ENCODE results near the gene POR. TPM values are rescaled to one million over a fixed set of nuclear protein-coding genes. Genes with fewer than 3 reads are reported as not detected.

POR gene
- total and polyA plus RNA-seq, 2 donors: 44.6 to 114 TPM

- DNase-seq (ENCODE audit: low read depth in 6 of 9, low spot score in 9 of 9): no peak
- Histone ChIP-seq H3K9me3 (ENCODE audit: control insufficient read depth in 2 of 2, insufficient read depth in 1 of 2, low read length in 1 of 2) (no peaks in the 10 kb centered on the region), H3K27me3 (ENCODE audit: control insufficient read depth in 2 of 2, insufficient read depth in 1 of 2, low read length in 1 of 2) (no peaks in the 10 kb centered on the region), H3K4me1 (ENCODE audit: control insufficient read depth in 2 of 2, insufficient read depth in 2 of 2, low read length in 2 of 2) (peaks cover 0 to 2% of the 10 kb centered on the region in 2 donors), H3K36me3 (ENCODE audit: control insufficient read depth in 2 of 2, insufficient read depth in 2 of 2, low read length in 1 of 2) (peaks cover 48 to 53% of the 10 kb centered on the region in 2 donors), H3K4me3 (ENCODE audit: low read length in 2 of 2) (no peak overlapping the region), H3K27ac (ENCODE audit: low read depth in 1 of 2, low read length in 1 of 2) (no peak overlapping the region)
- WGBS: 95% methylated on average over 11 of the region's 11 CpGs
Measured at GRCh38 chr7:75953931-75954330, 39.0 kb downstream of the POR start.

GRCh38 chr7:75955331-75955955 lies 40.5 kb downstream of the POR start:
- peaks cover 53 to 54% of the 10 kb centered on the region in 2 donors for H3K36me3 ChIP-seq (ENCODE audit: control insufficient read depth in 2 of 2, insufficient read depth in 2 of 2, low read length in 1 of 2)
- no peak for DNase-seq (ENCODE audit: low read depth in 6 of 9, low spot score in 9 of 9)
- peaks cover 0 to 2% of the 10 kb centered on the region in 2 donors for H3K4me1 ChIP-seq (ENCODE audit: control insufficient read depth in 2 of 2, insufficient read depth in 2 of 2, low read length in 2 of 2)
- H3K27ac ChIP-seq (ENCODE audit: low read depth in 1 of 2, low read length in 1 of 2): no peak overlapping the region
- no peaks in the 10 kb centered on the region for H3K9me3 ChIP-seq (ENCODE audit: control insufficient read depth in 2 of 2, insufficient read depth in 1 of 2, low read length in 1 of 2)
- 95% methylated on average over 12 of the region's 12 CpGs for WGBS
- H3K27me3 ChIP-seq (ENCODE audit: control insufficient read depth in 2 of 2, insufficient read depth in 1 of 2, low read length in 1 of 2): no peaks in the 10 kb centered on the region
- H3K4me3 ChIP-seq (ENCODE audit: low read length in 2 of 2): no peak overlapping the region

- WGBS: 98% methylated on average over 16 of the region's 16 CpGs
- no peak for DNase-seq (ENCODE audit: low read depth in 6 of 9, low spot score in 9 of 9)
- peaks cover 59 to 62% of the 10 kb centered on the region in 2 donors for H3K36me3 ChIP-seq (ENCODE audit: control insufficient read depth in 2 of 2, insufficient read depth in 2 of 2, low read length in 1 of 2)
- no peaks in the 10 kb centered on the region for H3K4me1 ChIP-seq (ENCODE audit: control insufficient read depth in 2 of 2, insufficient read depth in 2 of 2, low read length in 2 of 2)
- H3K9me3 ChIP-seq (ENCODE audit: control insufficient read depth in 2 of 2, insufficient read depth in 1 of 2, low read length in 1 of 2): no peaks in the 10 kb centered on the region
- H3K27me3 ChIP-seq (ENCODE audit: control insufficient read depth in 2 of 2, insufficient read depth in 1 of 2, low read length in 1 of 2): no peaks in the 10 kb centered on the region
- H3K27ac ChIP-seq (ENCODE audit: low read depth in 1 of 2, low read length in 1 of 2): no peak overlapping the region
- H3K4me3 ChIP-seq (ENCODE audit: low read length in 2 of 2): no peak overlapping the region
Measured at GRCh38 chr7:75957021-75957736, 42.2 kb downstream of the POR start.

- WGBS: 96% methylated on average over 9 of the region's 9 CpGs
- no peaks in the 10 kb centered on the region for H3K4me1 ChIP-seq (ENCODE audit: control insufficient read depth in 2 of 2, insufficient read depth in 2 of 2, low read length in 2 of 2)
- no peak overlapping the region for H3K27ac ChIP-seq (ENCODE audit: low read depth in 1 of 2, low read length in 1 of 2)
- H3K36me3 ChIP-seq (ENCODE audit: control insufficient read depth in 2 of 2, insufficient read depth in 2 of 2, low read length in 1 of 2): peaks cover 53 to 56% of the 10 kb centered on the region in 2 donors
- H3K9me3 ChIP-seq (ENCODE audit: control insufficient read depth in 2 of 2, insufficient read depth in 1 of 2, low read length in 1 of 2): no peaks in the 10 kb centered on the region
- no peaks in the 10 kb centered on the region for H3K27me3 ChIP-seq (ENCODE audit: control insufficient read depth in 2 of 2, insufficient read depth in 1 of 2, low read length in 1 of 2)
- no peak for DNase-seq (ENCODE audit: low read depth in 6 of 9, low spot score in 9 of 9)
- no peak overlapping the region for H3K4me3 ChIP-seq (ENCODE audit: low read length in 2 of 2)
Measured at GRCh38 chr7:75958802-75959543, 44.0 kb downstream of the POR start.

- WGBS: 99% methylated on average over 6 of the region's 6 CpGs
Measured at GRCh38 chr7:75960372-75960771, 45.4 kb downstream of the POR start.

GRCh38 chr7:75961218-75961617 lies 46.3 kb downstream of the POR start:
- Histone ChIP-seq H3K9me3 (ENCODE audit: control insufficient read depth in 2 of 2, insufficient read depth in 1 of 2, low read length in 1 of 2) (no peaks in the 10 kb centered on the region), H3K27me3 (ENCODE audit: control insufficient read depth in 2 of 2, insufficient read depth in 1 of 2, low read length in 1 of 2) (no peaks in the 10 kb centered on the region), H3K4me3 (ENCODE audit: low read length in 2 of 2) (no peak overlapping the region), H3K4me1 (ENCODE audit: control insufficient read depth in 2 of 2, insufficient read depth in 2 of 2, low read length in 2 of 2) (peaks cover 0 to 5% of the 10 kb centered on the region in 2 donors), H3K36me3 (ENCODE audit: control insufficient read depth in 2 of 2, insufficient read depth in 2 of 2, low read length in 1 of 2) (peaks cover 40 to 42% of the 10 kb centered on the region in 2 donors), H3K27ac (ENCODE audit: low read depth in 1 of 2, low read length in 1 of 2) (no peak overlapping the region)
- DNase-seq (ENCODE audit: low read depth in 6 of 9, low spot score in 9 of 9): no peak
- 98% methylated on average over 7 of the region's 7 CpGs for WGBS

More at GRCh38 chr7:75960372-75960771, 45.4 kb downstream of the POR start:
- Histone ChIP-seq H3K9me3 (ENCODE audit: control insufficient read depth in 2 of 2, insufficient read depth in 1 of 2, low read length in 1 of 2) (no peaks in the 10 kb centered on the region), H3K4me1 (ENCODE audit: control insufficient read depth in 2 of 2, insufficient read depth in 2 of 2, low read length in 2 of 2) (no peaks in the 10 kb centered on the region), H3K4me3 (ENCODE audit: low read length in 2 of 2) (no peak overlapping the region), H3K36me3 (ENCODE audit: control insufficient read depth in 2 of 2, insufficient read depth in 2 of 2, low read length in 1 of 2) (peaks cover 42 to 45% of the 10 kb centered on the region in 2 donors), H3K27me3 (ENCODE audit: control insufficient read depth in 2 of 2, insufficient read depth in 1 of 2, low read length in 1 of 2) (no peaks in the 10 kb centered on the region), H3K27ac (ENCODE audit: low read depth in 1 of 2, low read length in 1 of 2) (no peak overlapping the region)
- DNase-seq (ENCODE audit: low read depth in 6 of 9, low spot score in 9 of 9): no peak

GRCh38 chr7:75962607-75963380 lies 47.8 kb downstream of the POR start:
- Histone ChIP-seq H3K36me3 (ENCODE audit: control insufficient read depth in 2 of 2, insufficient read depth in 2 of 2, low read length in 1 of 2) (peaks cover 32 to 34% of the 10 kb centered on the region in 2 donors), H3K4me1 (ENCODE audit: control insufficient read depth in 2 of 2, insufficient read depth in 2 of 2, low read length in 2 of 2) (peaks cover 0 to 5% of the 10 kb centered on the region in 2 donors), H3K9me3 (ENCODE audit: control insufficient read depth in 2 of 2, insufficient read depth in 1 of 2, low read length in 1 of 2) (no peaks in the 10 kb centered on the region), H3K27me3 (ENCODE audit: control insufficient read depth in 2 of 2, insufficient read depth in 1 of 2, low read length in 1 of 2) (no peaks in the 10 kb centered on the region), H3K4me3 (ENCODE audit: low read length in 2 of 2) (no peak overlapping the region), H3K27ac (ENCODE audit: low read depth in 1 of 2, low read length in 1 of 2) (no peak overlapping the region)
- 79% methylated on average over 18 of the region's 18 CpGs for WGBS
- no peak for DNase-seq (ENCODE audit: low read depth in 6 of 9, low spot score in 9 of 9)

GRCh38 chr7:75963381-75963995 lies 48.5 kb downstream of the POR start:
- Histone ChIP-seq H3K4me1 (ENCODE audit: control insufficient read depth in 2 of 2, insufficient read depth in 2 of 2, low read length in 2 of 2) (peaks cover 0 to 5% of the 10 kb centered on the region in 2 donors), H3K27ac (ENCODE audit: low read depth in 1 of 2, low read length in 1 of 2) (no peak overlapping the region), H3K4me3 (ENCODE audit: low read length in 2 of 2) (no peak overlapping the region), H3K36me3 (ENCODE audit: control insufficient read depth in 2 of 2, insufficient read depth in 2 of 2, low read length in 1 of 2) (peaks cover 32 to 34% of the 10 kb centered on the region in 2 donors), H3K9me3 (ENCODE audit: control insufficient read depth in 2 of 2, insufficient read depth in 1 of 2, low read length in 1 of 2) (no peaks in the 10 kb centered on the region), H3K27me3 (ENCODE audit: control insufficient read depth in 2 of 2, insufficient read depth in 1 of 2, low read length in 1 of 2) (no peaks in the 10 kb centered on the region)
- DNase-seq (ENCODE audit: low read depth in 6 of 9, low spot score in 9 of 9): no peak
- WGBS: 92% methylated on average over 9 of the region's 9 CpGs
